GM18520 (cell line): ENCODE results near the gene INPP5D.

Experiments used
- ATAC-seq: cut with Tn5 transposase; IDR thresholded peaks from one replicate; pipeline ENCODE4 v1.9.1; 2021; ENCODE audit not compliant: unreplicated experiment

The INPP5D gene

GRCh38 chr2:233032551-233033320, 27.4 kb upstream of the INPP5D start, which contains the start of gene NEU2:
Gene NEU2 (plus strand): TSS chr2:233032672. CDS start chr2:233032672, 0 bp downstream.
- ATAC-seq: no peak

- ATAC-seq: no peak
Measured at GRCh38 chr2:233033672-233034071, 26.5 kb upstream of the INPP5D start.

GRCh38 chr2:233034091-233034882, 25.9 kb upstream of the INPP5D start:
- no peak for ATAC-seq

- ATAC-seq: no peak
Measured at GRCh38 chr2:233035426-233036161, 24.5 kb upstream of the INPP5D start.

GRCh38 chr2:233036162-233036838, 23.8 kb upstream of the INPP5D start:
- ATAC-seq: no peak

- no peak for ATAC-seq
Measured at GRCh38 chr2:233037078-233037477, 23.1 kb upstream of the INPP5D start.

- no peak for ATAC-seq
Measured at GRCh38 chr2:233039212-233039845, 20.8 kb upstream of the INPP5D start.

GRCh38 chr2:233039846-233040530, 20.2 kb upstream of the INPP5D start:
- ATAC-seq: no peak

- ATAC-seq: no peak
Measured at GRCh38 chr2:233040571-233040970, 19.6 kb upstream of the INPP5D start.

GRCh38 chr2:233041722-233042323, 18.3 kb upstream of the INPP5D start:
- no peak for ATAC-seq

GRCh38 chr2:233042549-233042948, 17.6 kb upstream of the INPP5D start:
- ATAC-seq: no peak

- ATAC-seq: no peak
Measured at GRCh38 chr2:233044974-233045605, 15.1 kb upstream of the INPP5D start.

- ATAC-seq: no peak
Measured at GRCh38 chr2:233047206-233047605, 12.9 kb upstream of the INPP5D start.

- ATAC-seq: no peak
Measured at GRCh38 chr2:233047667-233048066, 12.5 kb upstream of the INPP5D start.

- ATAC-seq: no peak
Measured at GRCh38 chr2:233048569-233049193, 11.5 kb upstream of the INPP5D start.

- no peak for ATAC-seq
Measured at GRCh38 chr2:233049194-233049761, 10.9 kb upstream of the INPP5D start.

GRCh38 chr2:233051241-233052149, 8.6 kb upstream of the INPP5D start:
- no peak for ATAC-seq
